NCI-H510A (cell line): ENCODE measurements around the gene PLA2R1.
"Not testable (repeated sequence)": the region's sequence is repeated elsewhere in the genome, so short reads cannot be mapped to it uniquely, and the experiment has no call there.

Source experiments
- DNase-seq: peaks from one replicate; lab custom pipeline; 2025; lab: John Stamatoyannopoulos, UW

The PLA2R1 gene

DNA sequence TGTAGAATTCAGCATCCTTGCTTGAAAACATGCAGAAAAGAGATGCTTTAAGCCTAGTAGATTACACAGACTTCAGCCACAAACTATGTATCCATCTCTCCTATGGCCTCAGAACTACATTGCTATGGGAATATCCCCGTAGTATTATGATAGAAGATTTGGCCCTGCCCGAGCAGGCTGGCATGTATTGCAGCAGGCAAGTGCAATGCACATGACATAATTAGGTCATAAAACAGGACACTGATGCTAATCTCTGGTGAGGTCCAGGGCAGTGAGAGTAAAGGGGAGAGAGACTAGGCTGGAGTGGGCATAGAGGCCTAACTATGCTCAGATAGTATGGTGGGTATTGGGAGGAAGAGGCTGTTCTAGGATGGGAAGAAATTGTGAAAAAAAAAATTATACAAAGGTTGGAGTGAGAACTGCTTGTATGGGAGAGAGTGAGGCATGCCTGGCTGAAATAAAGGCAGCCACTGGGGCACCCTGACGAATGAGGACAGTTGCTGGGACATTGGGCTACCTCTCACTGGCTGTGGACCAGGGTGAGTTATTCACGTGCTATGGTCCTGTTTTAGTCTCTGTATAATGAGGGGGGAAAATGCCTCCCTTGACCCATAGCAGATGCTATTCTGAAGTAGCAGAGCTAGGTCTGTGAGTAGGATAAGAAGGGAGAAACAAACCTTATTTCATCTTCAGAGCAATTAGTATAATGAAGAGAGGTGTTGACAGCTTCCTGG, 1.6 kb upstream of the PLA2R1 start:
- DNase-seq: no peak

DNA sequence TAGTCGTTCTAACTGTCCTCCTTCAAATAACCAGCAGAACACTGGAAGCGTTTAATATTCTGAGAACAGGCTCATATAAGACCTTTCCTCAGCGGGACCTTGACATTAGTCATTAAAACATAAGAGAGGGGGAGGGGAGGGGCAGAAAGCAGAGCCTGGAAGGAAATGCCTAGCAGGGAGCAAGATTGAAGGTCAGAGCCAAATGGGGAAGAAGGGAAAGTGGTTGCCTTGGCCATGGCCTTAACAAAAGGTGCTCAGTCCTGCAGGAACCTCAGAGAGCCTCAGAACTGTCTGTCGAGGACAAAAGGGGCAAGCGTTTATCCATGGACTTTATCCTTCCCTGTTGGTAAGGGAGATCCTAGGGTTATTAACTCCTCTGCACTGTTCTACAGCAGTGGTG, 856 bp upstream of the PLA2R1 start:
- no peak for DNase-seq

DNA sequence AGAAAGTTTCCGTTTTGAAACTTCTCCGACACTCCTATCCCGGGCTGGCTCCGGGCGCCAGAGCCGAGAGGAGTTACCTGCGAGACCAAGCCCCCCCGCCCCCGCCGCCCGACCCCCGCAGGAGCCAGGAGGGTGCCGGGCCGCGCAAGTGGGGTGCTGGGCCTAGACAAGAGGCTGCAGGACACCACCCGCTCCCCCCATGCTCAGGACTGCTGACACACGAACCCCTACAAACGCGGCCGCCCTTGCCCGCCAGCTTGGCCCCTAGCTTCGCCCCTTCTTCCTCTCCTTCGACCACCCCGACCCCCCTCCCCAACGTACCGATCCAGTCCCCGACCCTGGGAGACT, 497 bp downstream of the PLA2R1 start:
- no peak for DNase-seq

DNA sequence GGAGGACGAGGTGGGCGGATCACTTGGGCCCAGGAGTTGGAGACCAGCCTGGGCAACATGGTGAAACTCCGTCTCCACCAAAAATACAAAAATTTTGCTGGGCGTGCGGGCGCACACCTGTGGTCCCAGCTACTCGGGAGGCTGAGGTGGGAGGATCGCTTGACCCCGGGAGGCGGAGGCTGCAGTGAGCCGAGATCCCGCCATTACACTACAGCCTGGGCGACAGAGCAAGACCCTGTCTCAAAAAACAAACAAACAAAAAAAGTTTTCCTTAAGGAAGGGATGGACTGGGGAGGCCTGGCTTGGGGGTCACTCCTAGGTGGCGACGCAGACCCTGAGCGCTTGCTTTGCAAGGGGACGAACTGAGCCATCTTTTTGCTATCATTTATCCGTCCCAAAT, 882 bp downstream of the PLA2R1 start:
- no peak for DNase-seq

DNA sequence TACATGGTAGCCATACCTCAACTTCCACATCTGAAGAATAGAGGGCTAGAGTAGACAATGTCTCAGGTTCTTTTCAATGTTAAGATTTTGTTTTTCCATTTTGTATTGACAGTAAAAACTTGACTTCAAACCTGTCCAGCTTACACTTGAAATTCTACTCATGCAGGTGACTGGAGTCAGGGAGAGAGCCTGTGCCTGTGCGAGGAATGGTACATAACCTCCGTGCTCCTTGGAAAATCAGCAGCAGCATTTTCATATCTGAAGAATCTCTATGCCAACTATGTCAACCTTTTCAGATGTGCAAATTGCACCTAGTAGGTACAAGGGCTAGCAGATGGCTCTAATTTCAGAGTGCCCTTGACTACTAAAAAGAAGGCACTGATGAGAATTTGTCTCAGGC, 2.1 kb downstream of the PLA2R1 start:
- no peak for DNase-seq

DNA sequence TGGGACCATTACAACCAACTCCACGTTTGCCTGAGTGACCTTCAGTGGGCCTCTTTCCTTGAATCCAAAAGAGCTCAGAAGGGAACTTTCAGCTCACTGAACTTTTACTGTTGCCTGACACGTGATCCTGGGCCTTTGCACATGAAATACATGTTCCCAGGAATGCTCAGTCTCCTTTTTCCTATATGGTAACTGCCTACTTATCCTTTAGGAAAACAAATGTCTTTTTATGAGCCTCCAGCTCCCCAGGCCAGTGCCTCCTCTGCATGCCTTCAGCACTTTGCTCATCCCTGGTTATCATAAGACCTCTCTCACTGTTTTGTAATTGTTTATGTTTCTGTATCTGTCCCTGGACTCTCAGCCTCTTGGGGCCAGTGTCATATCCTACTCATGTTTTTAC, 5.1 kb downstream of the PLA2R1 start:
- no peak for DNase-seq

DNA sequence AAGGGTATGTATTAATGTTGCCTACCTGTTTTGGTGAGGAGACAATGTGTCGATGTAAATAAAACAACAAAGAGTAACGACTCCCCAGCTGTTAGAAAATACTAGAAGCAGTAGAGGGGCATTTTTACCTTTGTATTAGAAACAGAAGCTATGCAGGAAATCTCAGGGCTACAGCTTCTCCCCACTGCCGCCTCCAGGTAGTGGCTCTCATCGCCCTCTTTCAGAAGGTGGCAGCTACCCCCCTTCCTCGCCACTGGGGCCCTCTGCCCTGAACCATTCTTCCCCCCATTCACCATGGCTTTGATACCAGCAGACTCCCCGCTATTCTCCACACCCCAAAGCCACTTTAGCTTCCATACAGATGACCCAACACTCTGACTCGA, 6.7 kb downstream of the PLA2R1 start:
- DNase-seq: no peak

DNA sequence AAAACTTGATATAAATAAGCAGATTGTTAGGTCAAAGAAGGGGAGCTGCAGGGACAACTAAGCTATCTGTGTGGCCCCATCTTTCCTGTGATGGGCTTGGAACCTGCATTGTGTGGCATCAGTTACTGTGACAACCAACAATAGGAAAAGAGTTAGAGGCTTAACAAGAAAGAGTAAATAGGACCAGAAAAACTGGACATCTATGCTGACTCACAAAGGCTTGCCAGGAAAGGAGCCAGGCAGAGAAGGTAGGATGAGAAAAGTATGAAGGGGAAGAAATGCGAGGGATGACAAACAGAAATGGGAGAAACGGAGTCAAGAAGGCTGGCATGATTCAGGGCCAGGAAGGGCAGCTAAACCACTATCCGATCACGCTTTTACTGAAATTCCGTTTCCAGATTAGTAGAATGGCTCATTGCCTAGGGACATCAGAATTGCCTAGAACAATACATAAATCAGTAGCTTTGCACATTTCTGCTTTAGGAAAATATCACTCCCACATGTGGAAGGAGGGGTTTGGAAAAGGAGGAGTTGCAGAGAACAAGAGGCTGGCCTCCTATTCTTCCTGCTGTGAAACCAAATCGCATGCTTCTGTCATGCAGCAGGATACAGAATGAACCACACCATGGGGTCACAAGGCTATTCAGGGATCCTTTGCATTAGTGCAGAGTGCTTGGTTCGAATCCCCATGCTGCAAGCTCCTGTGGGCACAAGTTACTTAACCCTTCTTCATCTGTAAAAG, 7.3 kb downstream of the PLA2R1 start:
- DNase-seq: no peak

DNA sequence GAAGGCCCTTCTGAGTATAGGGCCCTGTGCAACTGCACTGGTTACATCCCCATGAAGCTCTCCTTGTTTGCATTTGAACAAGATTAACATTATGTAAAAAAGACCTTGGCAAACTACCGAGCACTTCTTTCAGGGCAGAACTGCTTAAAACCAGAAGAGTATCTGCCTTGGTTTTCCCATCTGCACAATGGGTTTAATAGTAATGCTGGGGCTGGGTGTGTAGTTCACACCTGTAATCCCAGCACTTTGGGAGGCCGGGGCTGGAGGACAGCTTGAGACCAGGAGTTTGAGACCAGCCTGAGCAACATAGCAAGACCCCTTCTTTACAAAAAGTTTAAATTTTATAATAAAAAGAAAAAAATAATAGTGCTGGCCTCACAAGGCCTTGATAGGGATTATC, 8.5 kb downstream of the PLA2R1 start:
- no peak for DNase-seq

DNA sequence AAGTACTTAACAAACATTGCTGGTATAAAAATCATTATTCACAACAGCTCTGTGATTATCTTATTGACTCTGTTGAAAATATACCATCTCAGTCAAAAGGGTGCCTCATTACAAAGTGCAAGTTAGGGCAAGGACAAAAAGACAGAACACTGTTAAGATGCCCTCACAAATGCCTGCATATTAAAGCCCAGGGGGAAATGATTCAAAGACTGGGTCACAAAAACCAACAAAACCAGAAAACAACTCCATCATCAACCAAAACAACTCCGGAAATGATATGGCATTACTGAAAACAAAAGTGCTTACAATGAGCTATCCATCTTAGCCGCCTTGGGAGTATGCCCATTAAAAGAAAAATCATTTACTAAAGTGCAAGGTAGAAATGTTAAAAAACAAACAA, 9.9 kb downstream of the PLA2R1 start:
- DNase-seq: no peak

DNA sequence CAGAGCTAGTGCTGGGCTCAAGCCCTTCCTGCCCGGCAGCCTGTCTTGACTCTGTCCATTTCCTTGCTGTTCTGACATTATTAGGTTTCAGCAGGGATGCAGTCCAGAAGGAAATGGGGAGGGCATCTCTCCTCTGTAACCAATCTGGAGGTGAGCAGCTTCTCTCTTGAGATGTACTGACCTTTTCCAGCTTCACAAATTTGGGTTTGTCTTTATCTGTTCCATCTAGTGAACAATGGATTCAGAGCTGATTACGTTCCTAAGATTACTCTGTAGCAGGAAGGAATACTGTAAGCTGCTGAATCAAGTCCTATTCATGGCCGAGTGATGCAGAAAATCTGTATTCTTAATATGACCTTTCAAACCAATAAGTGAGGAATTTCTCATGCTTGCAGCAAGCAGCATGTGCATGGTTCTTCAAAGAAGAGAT, 11.0 kb downstream of the PLA2R1 start:
- no peak for DNase-seq

DNA sequence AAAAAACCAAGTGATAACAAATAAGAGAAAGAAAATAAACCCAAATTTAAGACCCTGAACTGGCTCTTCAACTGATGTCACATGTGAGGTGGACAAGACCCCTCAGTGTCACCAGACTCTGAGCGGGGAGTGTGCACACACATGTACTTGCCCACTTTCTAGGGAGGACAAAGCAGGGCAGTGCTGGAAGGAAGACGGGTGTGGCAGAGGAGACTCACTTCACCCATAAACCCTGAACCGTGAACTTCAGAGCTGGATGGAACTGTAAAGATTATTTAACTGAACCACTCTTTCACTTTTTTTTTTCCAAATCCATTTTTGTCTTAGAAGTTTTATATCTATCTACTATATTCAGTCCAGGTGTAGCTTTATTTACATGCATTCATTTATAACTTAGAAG, 12.3 kb downstream of the PLA2R1 start:
- no peak for DNase-seq

DNA sequence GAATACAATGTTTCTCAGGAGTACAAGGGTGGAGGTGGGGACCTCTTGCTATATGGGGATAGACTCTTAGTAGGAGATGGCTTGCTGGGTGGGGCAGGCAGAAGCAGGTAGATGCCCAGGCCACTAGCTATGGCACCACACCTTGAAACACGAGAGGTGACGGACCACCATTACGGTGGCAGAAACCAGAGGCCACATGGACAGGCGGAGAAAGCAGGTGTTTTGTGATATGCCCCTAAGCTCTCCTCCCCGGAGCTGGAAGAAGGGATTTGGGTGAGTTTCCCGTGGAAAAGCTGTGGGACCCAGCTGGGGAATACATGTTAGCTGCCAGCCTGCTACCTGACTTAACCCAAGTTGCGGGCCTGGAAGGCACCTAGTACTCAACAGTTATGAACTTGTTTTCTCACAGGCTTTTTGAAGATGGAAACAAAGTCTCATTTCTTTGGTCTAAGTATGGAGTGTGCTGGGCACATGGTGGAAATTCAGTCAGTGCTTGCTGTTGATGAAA, 16.7 kb downstream of the PLA2R1 start:
- no peak for DNase-seq

DNA sequence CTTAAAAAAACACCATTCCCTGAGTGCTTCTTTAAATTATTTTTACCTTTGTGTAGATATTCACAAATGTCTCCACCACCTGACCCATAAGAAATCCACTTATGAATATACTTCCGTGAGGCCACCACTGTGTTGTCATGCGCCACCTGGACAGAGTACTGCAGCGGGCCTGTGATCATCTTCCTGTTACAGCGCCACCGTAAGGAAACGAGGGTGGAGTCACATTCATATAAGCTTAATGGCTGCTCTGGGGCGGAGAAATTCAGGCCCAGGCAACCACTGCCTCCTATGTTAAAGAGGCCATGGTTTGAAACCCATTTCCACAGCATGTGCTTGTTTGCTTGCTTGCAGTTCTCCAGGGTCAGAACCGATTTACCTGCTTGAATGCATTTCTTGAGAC, 17.7 kb downstream of the PLA2R1 start:
- no peak for DNase-seq

DNA sequence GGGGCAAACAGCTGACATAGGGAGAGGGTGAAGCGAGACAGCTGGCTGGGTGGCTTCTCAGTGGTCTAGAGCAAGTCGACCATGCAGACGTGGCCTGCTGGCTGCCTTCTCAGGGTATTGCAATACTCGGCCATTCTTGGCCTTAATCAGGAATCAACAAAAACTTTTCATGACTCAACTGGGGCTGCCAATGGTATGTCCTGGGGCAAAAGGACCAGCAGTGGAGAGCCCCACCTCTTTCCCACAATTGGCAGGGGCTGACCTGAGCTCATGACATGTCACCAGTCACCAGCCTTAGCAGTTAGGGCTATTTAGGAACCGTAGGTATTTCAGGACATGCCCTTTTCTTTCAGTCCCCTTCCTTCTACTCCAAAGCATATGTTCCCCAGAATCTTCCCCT, 19.1 kb downstream of the PLA2R1 start:
- DNase-seq: no peak

DNA sequence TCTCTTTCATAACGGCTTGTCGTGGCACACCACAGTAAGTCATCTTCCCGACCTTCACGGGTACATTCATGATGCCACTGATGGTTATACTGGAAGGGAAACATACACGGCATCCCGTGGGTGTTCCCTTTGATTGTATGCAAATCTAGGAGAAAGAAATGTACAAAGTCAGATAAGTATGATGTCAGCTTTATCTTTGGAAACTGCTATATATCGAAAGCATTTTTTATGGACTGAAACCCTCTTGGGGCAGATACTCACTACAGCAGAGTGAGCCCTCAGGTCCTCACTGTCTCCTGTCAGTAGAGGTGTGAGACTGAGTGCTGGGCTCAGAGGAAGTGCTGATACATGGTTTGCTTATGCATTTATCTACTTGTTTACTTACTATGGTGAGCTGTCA, 20.4 kb downstream of the PLA2R1 start:
- no peak for DNase-seq

DNA sequence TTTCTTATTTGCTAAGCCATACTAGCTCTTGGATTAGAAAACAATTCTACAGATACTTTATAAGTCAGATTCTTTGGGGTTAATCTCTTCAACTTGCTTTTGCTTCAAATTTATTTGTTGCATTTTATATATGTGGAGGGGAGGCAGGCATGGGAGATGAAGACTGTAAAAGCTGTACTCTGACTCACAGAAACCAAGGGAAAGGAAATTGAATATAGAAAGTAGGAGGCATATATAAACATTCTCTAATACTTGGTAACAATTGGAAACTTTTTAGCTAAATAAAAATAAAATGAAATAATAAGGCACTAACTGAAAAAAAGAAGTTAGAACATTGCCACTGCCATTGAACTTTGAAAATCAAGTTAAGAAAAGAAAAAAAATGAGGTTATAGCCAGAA, 21.3 kb downstream of the PLA2R1 start:
- DNase-seq: no peak

DNA sequence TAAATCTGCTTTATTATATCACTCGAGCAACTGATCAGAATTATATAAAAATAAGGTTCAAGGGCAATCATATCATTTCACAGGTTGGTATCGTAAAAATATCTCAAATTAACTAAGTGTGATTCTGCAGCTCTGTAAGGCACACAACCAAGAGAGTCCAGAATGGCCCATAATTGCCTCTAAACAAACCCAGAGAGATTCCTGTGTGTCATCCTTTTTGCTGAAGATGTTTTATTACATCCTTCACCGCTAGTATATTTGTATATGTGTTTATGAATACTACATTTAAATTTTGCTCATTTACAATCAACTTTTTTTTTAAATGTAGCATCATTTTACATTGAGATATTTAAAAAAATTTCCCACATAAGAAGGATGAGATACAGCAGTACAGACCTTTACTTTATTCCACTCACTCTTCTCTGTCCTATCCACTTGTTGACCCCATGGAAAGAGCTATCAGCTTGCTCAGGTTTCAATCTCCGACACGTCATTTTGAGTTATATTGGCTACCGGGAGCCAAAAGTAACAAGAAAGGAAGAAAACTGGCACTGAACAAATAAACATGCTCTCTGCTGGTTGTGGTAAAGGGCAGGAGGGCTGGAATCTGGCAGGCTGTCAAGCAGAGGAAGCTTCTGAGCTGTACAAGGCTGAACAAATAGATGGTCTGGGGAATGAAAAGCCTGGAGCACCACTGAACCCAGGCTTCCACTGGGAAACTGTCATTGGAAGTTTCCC, 23.1 kb downstream of the PLA2R1 start:
- DNase-seq: no peak

DNA sequence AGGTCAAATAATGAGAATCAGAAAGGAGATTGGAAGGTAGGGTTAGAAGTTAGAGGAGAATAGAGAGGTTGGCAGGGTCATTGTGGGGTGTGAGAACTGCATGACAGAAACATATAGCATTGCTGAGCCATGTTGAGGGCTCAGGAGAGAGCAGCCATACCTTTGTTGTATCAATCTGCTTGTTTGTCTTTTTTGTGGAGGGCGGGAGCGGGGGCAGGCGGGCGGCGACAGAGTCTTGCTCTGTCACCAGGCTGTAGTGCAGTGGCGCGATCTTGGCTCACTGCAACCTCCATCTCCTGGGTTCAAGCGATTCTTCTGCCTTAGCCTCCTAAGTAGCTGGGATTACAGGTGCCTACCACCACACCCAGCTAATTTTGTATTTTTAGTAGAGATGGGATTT, 23.8 kb downstream of the PLA2R1 start:
- DNase-seq: not testable (repeated sequence)

DNA sequence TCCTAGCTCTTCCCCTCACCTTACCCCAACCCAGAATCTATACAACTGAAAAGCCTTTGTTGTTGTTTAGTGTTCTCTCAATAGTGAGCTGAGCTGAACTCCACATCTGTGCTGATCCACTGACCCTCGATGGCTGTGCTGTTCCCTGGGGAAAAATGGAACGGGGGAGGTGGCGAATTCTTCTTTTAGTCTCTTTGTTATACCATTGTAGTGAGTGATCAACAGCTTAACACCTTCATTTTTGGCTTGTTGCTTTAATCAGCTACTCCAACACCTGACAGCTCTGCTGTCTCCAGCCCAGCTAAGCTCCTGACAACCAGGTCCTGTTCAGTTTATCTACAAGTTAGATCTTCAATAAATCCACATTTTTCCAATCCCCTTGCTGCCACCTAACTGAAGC, 25.7 kb downstream of the PLA2R1 start:
- no peak for DNase-seq

DNA sequence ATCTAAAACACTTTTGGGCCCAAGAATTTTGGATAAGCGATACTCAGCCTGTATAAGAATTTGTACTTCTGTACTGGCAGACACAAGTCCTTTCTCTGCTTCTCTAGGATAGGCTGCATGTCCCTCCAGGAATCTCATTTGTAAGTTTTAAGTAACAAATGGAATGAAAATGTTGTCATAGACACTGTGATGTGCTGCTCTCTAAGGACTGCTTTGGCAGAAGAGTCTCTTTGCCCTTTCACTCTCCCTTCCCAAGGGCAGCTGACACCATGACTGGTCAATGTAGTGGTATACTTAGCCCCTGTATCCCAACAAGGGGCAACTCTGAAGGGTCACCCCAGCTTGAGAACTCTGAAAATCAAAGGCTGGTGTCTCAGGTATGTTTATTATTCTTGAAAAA, 27.3 kb downstream of the PLA2R1 start:
- DNase-seq: no peak

DNA sequence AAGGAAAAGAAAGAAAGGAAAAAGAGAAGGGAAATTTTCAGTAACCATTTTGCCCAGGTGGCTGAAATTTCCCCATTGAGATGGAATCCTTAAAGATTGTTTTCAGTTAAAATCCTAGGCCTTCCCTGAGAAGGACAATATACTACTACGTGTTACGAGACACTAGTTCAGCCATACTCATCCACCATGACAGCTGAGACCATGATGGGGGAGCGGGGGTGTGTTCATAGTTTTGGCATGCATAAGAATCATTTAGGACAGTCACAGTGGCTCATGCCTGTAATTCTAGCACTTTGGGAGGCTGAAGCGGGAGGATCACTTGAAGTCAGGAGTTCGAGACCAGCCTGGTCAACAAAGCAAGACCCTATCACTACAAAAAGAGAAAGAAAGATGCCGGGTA, 28.0 kb downstream of the PLA2R1 start:
- DNase-seq: no peak

DNA sequence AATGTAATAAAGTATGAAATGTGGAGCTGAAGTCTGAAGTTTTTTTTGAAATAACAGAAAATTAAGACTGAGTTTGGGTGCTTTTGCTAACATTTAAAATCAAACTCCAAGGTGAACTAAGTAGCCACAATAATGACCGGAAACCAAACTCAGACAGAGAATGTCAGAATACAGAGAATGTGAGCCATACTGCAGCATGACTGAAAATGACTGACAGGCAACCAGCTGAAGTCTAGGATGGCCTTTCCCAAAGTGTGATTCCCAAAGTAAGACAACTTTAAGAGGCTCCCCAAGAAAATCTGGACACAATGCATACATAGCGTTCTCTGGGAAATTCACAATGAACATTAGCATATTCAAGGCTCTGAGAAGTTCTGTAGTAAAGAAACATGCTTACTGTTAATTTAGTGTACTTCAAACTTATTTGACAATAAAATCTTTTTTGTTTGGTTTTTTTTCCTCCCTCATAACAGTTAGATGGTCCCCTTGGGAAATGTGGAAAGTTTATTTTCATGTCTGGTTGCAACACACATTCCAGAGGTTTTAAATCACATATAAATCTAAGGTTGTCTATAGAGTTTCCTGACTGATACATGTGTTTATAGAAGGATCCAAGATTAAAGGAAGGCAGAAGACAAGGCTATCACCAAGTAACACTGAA, 28.6 kb downstream of the PLA2R1 start:
- DNase-seq: no peak
